HEK293 (cell line): Measurements from ENCODE around the gene SLC5A10.
A peak's percentile ranks its signal among the peaks of the same experiment; 100 is the strongest.

ENCODE experiments used
- CTCF ChIA-PET: fragments of 350-600 bp; formaldehyde crosslinking; extraction: SDS; loops from one replicate; lab custom pipeline; 2021; ENCODE audit warnings: antibody characterized with exemption; lab: Yijun Ruan, JAX
- POLR2A ChIA-PET: fragments of 300-600 bp; formaldehyde crosslinking; extraction: SDS; loops from one replicate; lab custom pipeline; 2020; ENCODE audit warnings: antibody characterized with exemption, inconsistent platforms; lab: Yijun Ruan, JAX
- H3K27ac ChIP-seq: fragments of 200-500 bp; sonication (Bioruptor generic); 2 replicates; pipeline ENCODE4 v1.5.1; 2014; ENCODE audit warnings: low read depth, low read length, control low read depth, inconsistent platforms; ENCODE audit errors: extremely low read depth
- H3K36me3 ChIP-seq, 2 experiments: fragments of 200-500 bp in 1 of 2; sonication (Bioruptor generic) in 1 of 2; 1 replicate in 1 of 2; 2 replicates in 1 of 2; pipeline ENCODE4 v1.5.1; 2014 to 2017; ENCODE audit warnings: inconsistent platforms in 2 of 2, low read length in 2 of 2; ENCODE audit not compliant: control insufficient read depth in 2 of 2, insufficient read depth in 1 of 2
- H3K4me1 ChIP-seq: fragments of 200-500 bp; sonication (Bioruptor generic); 2 replicates; pipeline ENCODE4 v1.5.1; 2014; ENCODE audit warnings: mild to moderate bottlenecking, low read length, inconsistent platforms; ENCODE audit not compliant: control insufficient read depth, insufficient read depth
- H3K4me3 ChIP-seq: 2 replicates; pipeline ENCODE4 v1.5.1; 2011; ENCODE audit warnings: low read depth, mild to moderate bottlenecking, control low read depth, low read length, moderate library complexity
- H3K9me3 ChIP-seq: fragments of 200-500 bp; sonication (Bioruptor generic); 2 replicates; pipeline ENCODE4 v1.5.1; 2014; ENCODE audit warnings: low read depth, low read length, inconsistent platforms; ENCODE audit not compliant: control insufficient read depth, insufficient read depth
- ATF2 ChIP-seq: fragments of 450-650 bp; formaldehyde crosslinking; IDR thresholded peaks from 2 replicates; pipeline ENCODE4 v1.5.1; 2016; ENCODE audit warnings: missing biosample characterization, missing genetic modification characterization, low read depth
- EGR2 ChIP-seq: fragments of 450-650 bp; formaldehyde crosslinking; IDR thresholded peaks from 2 replicates; pipeline ENCODE4 v1.5.1; 2016; ENCODE audit warnings: low read depth, missing biosample characterization, missing genetic modification characterization
- GFI1B ChIP-seq: fragments of 450-650 bp; formaldehyde crosslinking; IDR thresholded peaks from 2 replicates; pipeline ENCODE4 v1.5.1; 2016; ENCODE audit warnings: missing biosample characterization, missing genetic modification characterization
- HOXC10 ChIP-seq: sonication (generic); formaldehyde crosslinking; IDR thresholded peaks from 2 replicates; pipeline ENCODE4 v1.8.1; 2023; ENCODE audit warnings: mild to moderate bottlenecking, missing genetic modification reagents
- MZF1 ChIP-seq: fragments of 450-650 bp; formaldehyde crosslinking; IDR thresholded peaks from 2 replicates; pipeline ENCODE4 v1.5.1; 2017; ENCODE audit warnings: missing biosample characterization, missing genetic modification characterization, borderline replicate concordance
- SCRT1 ChIP-seq: fragments of 450-650 bp; formaldehyde crosslinking; IDR thresholded peaks from 2 replicates; pipeline ENCODE4 v1.5.1; 2016; ENCODE audit warnings: missing biosample characterization, missing genetic modification characterization, borderline replicate concordance
- ZFHX2 ChIP-seq: fragments of 450-650 bp; formaldehyde crosslinking; conservative IDR thresholded peaks from 2 replicates; pipeline ENCODE4 v1.5.1; 2016; ENCODE audit warnings: missing biosample characterization, missing genetic modification characterization
- ZNF114 ChIP-seq: fragments of 450-650 bp; formaldehyde crosslinking; IDR thresholded peaks from 2 replicates; pipeline ENCODE4 v1.5.0; 2017; ENCODE audit warnings: missing biosample characterization, missing genetic modification characterization
- ZNF280C ChIP-seq: fragments of 450-650 bp; formaldehyde crosslinking; IDR thresholded peaks from 2 replicates; pipeline ENCODE4 v1.5.1; 2016; ENCODE audit warnings: missing biosample characterization, missing genetic modification characterization
- ZNF555 ChIP-seq: fragments of 450-650 bp; formaldehyde crosslinking; conservative IDR thresholded peaks from 2 replicates; pipeline ENCODE4 v1.5.1; 2017; ENCODE audit warnings: missing biosample characterization, mild to moderate bottlenecking, missing genetic modification characterization, inconsistent platforms
- ZNF610 ChIP-seq: fragments of 450-650 bp; formaldehyde crosslinking; IDR thresholded peaks from 2 replicates; pipeline ENCODE4 v1.5.1; 2016; ENCODE audit warnings: missing biosample characterization, missing genetic modification characterization, borderline replicate concordance
- ZNF692 ChIP-seq: fragments of 450-650 bp; formaldehyde crosslinking; IDR thresholded peaks from 2 replicates; pipeline ENCODE4 v1.5.1; 2016; ENCODE audit warnings: missing biosample characterization, missing genetic modification characterization
- ZNF768 ChIP-seq: fragments of 450-650 bp; formaldehyde crosslinking; IDR thresholded peaks from 2 replicates; pipeline ENCODE4 v1.5.1; 2018; ENCODE audit warnings: missing biosample characterization, mild to moderate bottlenecking, missing genetic modification characterization
- ZNF830 ChIP-seq: fragments of 450-650 bp; IDR thresholded peaks from 2 replicates; pipeline ENCODE4 v1.5.0; 2018; ENCODE audit warnings: missing biosample characterization, missing genetic modification characterization, low read depth, mild to moderate bottlenecking, moderate library complexity

The SLC5A10 gene

GRCh38 chr17:18985475-18985874 lies 33.5 kb downstream of the SLC5A10 start (continued):
- TF ChIP-seq ATF2 (tag by site-specific recombination) (no peak), ZNF114 (tag by site-specific recombination) (no peak), ZNF830 (tag by site-specific recombination) (no peak), GFI1B (tag by site-specific recombination) (no peak)
- TF ChIP-seq, all 188 proteins: peak for 0

GRCh38 chr17:18986541-18987229 lies 34.7 kb downstream of the SLC5A10 start:
- Histone ChIP-seq H3K27ac (no peak overlapping the region), H3K4me3 (no peak overlapping the region), H3K4me1 (peaks cover 8% of the 10 kb centered on the region), H3K36me3 (peaks cover 0 to 55% of the 10 kb centered on the region in 2 experiments; a peak in 1 of 3 replicates), H3K9me3 (no peaks in the 10 kb centered on the region)
- ChIA-PET CTCF (no interaction called here), POLR2A (interaction anchor here (0.6 kb wide), 1 partner anchor 32 kb away, joined by 5 read pairs; no protein-coding TSS in a partner anchor)
- TF ChIP-seq ZFHX2 (tag by site-specific recombination) (peak; percentile 94), MZF1 (tag by site-specific recombination) (no peak), EGR2 (tag by site-specific recombination) (peak; percentile 95), ZNF555 (tag by site-specific recombination) (no peak)

GRCh38 chr17:18987230-18987610 lies 35.3 kb downstream of the SLC5A10 start:
- ChIA-PET CTCF (no interaction called here), POLR2A (interaction anchor here (1.1 kb wide), 1 partner anchor 17 kb away, joined by 5 read pairs; the partner anchor contains the start of gene FAM83G)
- TF ChIP-seq ZNF692 (tag by site-specific recombination), result no peak
- TF ChIP-seq SCRT1 (tag by site-specific recombination), result no peak
- no peak for TF ChIP-seq ZNF280C (tag by site-specific recombination)
- TF ChIP-seq ZNF610 (tag by site-specific recombination), result no peak
- TF ChIP-seq HOXC10 (CRISPR knock-in tag), result no peak
- 0 out of 2 replicates have a peak, but pooled peaks have one; percentile 17 for TF ChIP-seq ZNF768
- TF ChIP-seq ZNF114 (tag by site-specific recombination), result no peak
- Histone ChIP-seq H3K36me3 (peaks cover 0 to 56% of the 10 kb centered on the region in 2 experiments; a peak in 1 of 3 replicates), H3K27ac (no peak overlapping the region), H3K4me3 (no peak overlapping the region), H3K4me1 (peaks cover 2% of the 10 kb centered on the region; the same call in 1 of the 2 replicates), H3K9me3 (no peaks in the 10 kb centered on the region)
